Measurements from ENCODE around the gene DUSP7.

The DUSP7 gene

DNA sequence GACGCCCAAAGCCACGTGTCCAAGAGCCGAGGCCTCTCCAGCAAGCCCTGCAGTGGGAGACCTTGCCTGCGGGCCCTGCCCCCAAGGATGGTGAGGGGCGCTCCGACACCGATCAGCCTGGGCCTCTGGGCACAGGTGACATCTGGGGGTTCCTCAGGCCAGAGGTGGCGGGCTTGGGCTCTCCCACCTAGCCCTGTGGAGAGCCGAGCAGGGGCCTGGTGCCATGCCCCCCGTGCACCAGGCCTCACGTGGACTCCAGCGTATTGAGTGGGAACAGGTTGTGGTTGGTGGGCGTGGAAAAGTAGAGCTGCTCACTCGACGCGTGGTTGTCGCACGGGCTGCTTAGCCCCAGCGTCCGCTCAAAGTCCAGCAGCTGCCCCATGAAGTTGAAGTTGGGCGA lies 5.8 kb downstream of the DUSP7 start:
- TF ChIP-seq, protein P1, sequence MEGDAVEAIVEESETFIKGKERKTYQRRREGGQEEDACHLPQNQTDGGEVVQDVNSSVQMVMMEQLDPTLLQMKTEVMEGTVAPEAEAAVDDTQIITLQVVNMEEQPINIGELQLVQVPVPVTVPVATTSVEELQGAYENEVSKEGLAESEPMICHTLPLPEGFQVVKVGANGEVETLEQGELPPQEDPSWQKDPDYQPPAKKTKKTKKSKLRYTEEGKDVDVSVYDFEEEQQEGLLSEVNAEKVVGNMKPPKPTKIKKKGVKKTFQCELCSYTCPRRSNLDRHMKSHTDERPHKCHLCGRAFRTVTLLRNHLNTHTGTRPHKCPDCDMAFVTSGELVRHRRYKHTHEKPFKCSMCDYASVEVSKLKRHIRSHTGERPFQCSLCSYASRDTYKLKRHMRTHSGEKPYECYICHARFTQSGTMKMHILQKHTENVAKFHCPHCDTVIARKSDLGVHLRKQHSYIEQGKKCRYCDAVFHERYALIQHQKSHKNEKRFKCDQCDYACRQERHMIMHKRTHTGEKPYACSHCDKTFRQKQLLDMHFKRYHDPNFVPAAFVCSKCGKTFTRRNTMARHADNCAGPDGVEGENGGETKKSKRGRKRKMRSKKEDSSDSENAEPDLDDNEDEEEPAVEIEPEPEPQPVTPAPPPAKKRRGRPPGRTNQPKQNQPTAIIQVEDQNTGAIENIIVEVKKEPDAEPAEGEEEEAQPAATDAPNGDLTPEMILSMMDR (IDR thresholded peaks at IDR 0.05; ENCODE audit: borderline replicate concordance, control extremely low read depth, extremely low read depth, insufficient read depth, missing control alignments): no peak
- DNase-seq (ENCODE audit: low spot score): no peak
- in situ Hi-C loops (cut with MboI; ENCODE audit: low sequenced_read_pairs, unreplicated experiment): no loop called here

DNA sequence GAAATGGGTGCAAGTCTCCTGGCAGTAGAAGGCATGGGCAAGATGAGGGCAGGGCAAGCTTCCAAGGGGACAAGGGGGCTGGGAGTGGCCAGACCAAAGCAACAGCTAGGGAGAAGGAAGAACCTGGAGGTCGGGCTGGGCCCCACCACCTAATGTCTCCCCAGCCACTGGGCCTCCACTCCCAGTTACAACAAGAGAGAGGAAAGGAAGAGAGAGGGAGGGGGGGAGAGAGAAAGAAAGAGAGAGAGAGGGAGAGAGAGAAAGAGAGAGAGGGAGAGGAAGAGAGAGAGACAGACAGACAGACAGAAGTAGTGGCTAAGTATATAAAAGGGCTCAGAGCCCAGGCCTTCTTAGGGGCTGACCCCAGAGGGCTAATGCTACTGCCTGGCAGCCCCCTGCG lies 6.9 kb downstream of the DUSP7 start:
- in situ Hi-C loops (cut with MboI; ENCODE audit: low sequenced_read_pairs, unreplicated experiment): no loop called here
- DNase-seq (ENCODE audit: low spot score): no peak
- TF ChIP-seq, protein P1 (IDR thresholded peaks at IDR 0.05; ENCODE audit: borderline replicate concordance, control extremely low read depth, extremely low read depth, insufficient read depth, missing control alignments): no peak

DNA sequence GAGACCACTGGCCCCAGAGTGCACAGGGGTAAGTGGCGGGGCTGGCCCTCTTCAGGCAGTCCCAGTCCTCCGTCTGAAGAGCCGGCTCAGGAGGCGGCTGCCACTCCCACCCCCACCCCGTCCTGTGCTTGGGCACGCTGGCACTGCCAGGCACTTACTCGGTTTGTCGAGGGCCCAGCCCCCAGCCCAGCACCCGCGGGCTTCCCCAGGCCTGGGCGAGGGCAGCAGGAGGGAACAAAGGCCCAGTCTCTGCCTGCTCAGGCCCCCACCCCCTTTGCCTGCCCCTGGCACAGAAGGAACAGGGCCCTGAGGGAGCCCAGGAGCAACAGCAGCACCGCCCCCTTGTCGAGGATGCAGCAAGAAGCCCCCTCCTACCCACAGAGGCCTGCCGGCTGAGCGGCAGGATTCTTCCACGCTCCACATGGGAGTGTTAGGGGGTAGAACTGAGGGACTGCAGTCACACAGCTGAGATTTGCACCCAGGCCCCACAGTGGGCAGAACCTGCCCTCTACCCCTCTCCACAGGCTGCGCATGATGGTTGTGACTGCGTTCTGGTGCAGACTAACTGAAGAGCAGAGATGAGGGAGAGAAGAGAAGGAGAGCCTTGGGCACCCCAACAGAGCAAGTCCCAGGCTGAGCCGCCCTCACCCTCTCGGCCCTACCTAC lies 8.9 kb downstream of the DUSP7 start:
- DNase-seq (ENCODE audit: low spot score): no peak
- TF ChIP-seq, protein P1 (IDR thresholded peaks at IDR 0.05; ENCODE audit: borderline replicate concordance, control extremely low read depth, extremely low read depth, insufficient read depth, missing control alignments): no peak
- in situ Hi-C loops (cut with MboI; ENCODE audit: low sequenced_read_pairs, unreplicated experiment): no loop called here

DNA sequence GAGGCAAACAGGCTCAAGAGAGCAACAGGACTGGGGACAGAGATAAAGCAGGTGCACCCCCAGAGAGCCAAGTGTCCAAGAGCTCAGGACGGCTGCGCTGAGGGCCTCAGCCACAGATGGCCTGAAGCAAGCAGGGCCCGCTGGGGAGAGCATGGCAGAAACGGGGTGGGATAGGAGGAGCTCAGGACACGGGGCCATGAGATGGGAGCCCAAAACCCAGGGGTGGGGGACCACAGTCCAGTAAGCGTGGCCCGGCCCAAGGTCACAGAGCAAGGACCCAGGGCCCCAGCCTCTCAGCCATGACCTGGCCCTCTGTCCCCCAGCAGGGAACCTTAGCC lies 9.5 kb downstream of the DUSP7 start:
- no peak for DNase-seq (ENCODE audit: low spot score)
- in situ Hi-C loops (cut with MboI; ENCODE audit: low sequenced_read_pairs, unreplicated experiment): no loop called here
- TF ChIP-seq, protein P1 (IDR thresholded peaks at IDR 0.05; ENCODE audit: borderline replicate concordance, control extremely low read depth, extremely low read depth, insufficient read depth, missing control alignments): no peak

DNA sequence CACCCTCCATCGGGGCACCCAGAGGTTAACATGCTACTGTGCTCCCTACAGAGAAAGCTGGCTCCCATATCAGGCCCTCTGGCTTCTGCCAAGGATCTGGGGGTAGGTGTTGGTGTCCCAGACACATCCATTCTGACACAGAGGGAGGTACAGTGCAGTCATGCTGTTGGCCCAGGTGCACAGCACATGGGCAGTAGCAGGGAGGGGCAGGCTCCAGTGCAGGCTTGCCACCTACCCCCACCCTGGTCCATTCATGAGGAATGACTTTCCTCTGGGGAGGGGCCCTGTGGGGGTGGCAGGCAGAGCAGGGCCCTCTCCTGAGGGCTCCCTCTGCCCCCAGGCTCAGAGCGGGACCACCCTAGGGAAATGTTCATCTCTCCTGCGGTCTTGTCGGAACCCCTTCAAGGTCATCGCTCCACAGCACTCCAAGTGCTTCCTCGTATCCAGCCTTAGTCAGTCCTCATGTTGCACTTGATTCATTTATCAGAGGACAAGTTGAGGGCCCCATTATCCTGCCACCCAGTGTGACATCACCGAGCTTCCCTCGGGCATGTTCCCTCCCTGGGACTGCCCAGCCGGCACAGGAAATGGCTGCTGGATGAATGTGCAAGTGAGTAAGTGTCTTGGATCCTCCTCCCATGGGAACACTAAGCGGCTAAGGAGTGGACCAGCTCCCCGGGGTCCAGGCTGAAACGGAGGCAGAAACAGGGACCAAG lies 10.0 kb downstream of the DUSP7 start:
- no peak for DNase-seq (ENCODE audit: low spot score)
- TF ChIP-seq, protein P1 (IDR thresholded peaks at IDR 0.05; ENCODE audit: borderline replicate concordance, control extremely low read depth, extremely low read depth, insufficient read depth, missing control alignments): no peak
- in situ Hi-C loops (cut with MboI; ENCODE audit: low sequenced_read_pairs, unreplicated experiment): no loop called here

DNA sequence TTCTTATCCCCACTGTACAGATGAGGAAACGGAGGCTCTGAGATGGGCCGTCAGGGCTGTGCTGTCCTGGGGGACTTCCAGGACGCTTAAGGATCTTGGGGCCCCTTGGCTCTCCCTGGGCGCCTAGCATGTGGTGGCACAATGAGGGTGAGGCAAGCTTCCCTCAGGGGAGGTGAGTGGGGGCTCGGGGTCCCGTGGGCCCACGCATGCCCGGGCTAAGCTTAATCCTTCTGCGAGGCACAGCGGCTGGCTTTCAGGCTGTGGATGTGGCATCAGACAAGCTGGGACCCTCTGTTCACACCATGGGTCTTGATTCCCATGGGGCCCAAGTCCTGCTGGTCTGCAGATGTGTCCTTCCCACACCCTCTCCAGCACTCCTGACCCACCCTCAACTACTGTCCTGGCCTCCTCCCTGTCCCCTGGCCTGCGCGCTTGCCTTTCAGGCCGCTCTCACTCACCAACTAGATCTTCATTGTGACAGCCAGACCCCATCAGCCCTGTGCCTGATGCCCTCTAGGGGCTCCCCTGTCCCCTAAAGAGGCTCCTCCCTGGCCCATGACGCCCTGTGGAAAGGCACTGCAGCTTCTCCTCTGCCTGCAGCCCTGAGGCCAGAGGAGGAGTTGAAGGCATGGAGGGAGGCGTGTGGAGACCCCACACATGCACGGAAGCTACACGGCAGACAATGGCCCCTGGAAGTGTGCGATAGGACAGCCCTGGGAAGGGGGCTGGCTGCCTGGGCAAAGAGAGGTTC lies 11.3 kb downstream of the DUSP7 start:
- DNase-seq (ENCODE audit: low spot score): no peak
- TF ChIP-seq, protein P1 (IDR thresholded peaks at IDR 0.05; ENCODE audit: borderline replicate concordance, control extremely low read depth, extremely low read depth, insufficient read depth, missing control alignments): no peak
- in situ Hi-C loops (cut with MboI; ENCODE audit: low sequenced_read_pairs, unreplicated experiment): no loop called here

All from GM13976 (cell line).